ENCODE measurements around the gene ABI2.

DNA sequence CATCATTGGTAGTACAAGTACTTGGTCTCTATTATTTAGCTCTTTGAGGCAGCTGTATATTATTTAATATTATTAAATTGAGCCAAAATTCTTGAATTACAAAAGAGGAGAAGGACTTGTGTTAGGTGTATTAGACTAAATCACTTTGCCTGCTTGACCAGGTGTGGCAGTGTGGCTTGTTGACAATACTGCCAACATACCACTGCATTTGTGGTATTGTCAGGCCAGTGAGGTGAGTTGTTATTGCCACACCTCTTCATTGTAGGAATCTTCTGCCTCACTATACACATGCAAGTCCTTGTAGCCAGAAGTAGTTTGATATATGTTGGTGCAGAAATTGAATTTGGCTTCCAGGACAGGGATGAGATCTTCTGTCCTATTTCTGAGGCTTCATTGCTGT, 48.9 kb upstream of the ABI2 start:
- TF ChIP-seq, protein P1, sequence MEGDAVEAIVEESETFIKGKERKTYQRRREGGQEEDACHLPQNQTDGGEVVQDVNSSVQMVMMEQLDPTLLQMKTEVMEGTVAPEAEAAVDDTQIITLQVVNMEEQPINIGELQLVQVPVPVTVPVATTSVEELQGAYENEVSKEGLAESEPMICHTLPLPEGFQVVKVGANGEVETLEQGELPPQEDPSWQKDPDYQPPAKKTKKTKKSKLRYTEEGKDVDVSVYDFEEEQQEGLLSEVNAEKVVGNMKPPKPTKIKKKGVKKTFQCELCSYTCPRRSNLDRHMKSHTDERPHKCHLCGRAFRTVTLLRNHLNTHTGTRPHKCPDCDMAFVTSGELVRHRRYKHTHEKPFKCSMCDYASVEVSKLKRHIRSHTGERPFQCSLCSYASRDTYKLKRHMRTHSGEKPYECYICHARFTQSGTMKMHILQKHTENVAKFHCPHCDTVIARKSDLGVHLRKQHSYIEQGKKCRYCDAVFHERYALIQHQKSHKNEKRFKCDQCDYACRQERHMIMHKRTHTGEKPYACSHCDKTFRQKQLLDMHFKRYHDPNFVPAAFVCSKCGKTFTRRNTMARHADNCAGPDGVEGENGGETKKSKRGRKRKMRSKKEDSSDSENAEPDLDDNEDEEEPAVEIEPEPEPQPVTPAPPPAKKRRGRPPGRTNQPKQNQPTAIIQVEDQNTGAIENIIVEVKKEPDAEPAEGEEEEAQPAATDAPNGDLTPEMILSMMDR (IDR thresholded peaks at IDR 0.05): no peak
- no peak for TF ChIP-seq POLR2A (IDR thresholded peaks at IDR 0.05)
